Endothelial cell of umbilical vein (primary cell): ENCODE data around the gene PFDN4. TPM values are rescaled to one million over a fixed set of nuclear protein-coding genes. Genes with fewer than 3 reads are reported as not detected.

Experiments
- BruUV-seq: library from RNA; stranded (reverse); fragments of 400-500 nt; replicated peaks from 2 replicates; lab custom pipeline; 2021; lab: Mats Ljungman, UMichigan
- CTCF ChIA-PET: fragments of 300-600, 350-600 bp; sonication (Branson Sonifier 250); formaldehyde crosslinking; loops from one replicate; lab custom pipeline; 2021; ENCODE audit warnings: antibody characterized with exemption, inconsistent platforms; lab: Charles Lee
- POLR2A ChIA-PET: fragments of 300-600, 350-600 bp; sonication (Branson Sonifier 250); formaldehyde crosslinking; loops from one replicate; lab custom pipeline; 2021; ENCODE audit warnings: antibody characterized with exemption, inconsistent platforms; lab: Charles Lee
- DNase-seq: peaks from one replicate; pipeline ENCODE4 v3.0.0-alpha.2; 2011; ENCODE audit warnings: low read depth, low spot score
- FAIRE-seq: peaks from 2 replicates; lab custom pipeline; 2011; peaks lifted over from hg19 to GRCh38; lab: Jason Lieb, UNC
- H2AFZ ChIP-seq: 2 replicates; pipeline ENCODE4 v1.6.0; 2012; ENCODE audit warnings: low read depth, low read length, control low read depth, inconsistent platforms
- H3K27ac ChIP-seq: 2 replicates; pipeline ENCODE4 v1.5.1; 2011; ENCODE audit warnings: low read depth, mild to moderate bottlenecking, control low read depth, low read length, moderate library complexity; ENCODE audit not compliant: insufficient read depth
- H3K27me3 ChIP-seq, 2 experiments: 2 replicates each; pipeline versions ENCODE4 v1.6.0 to v1.6.1; 2011; ENCODE audit warnings: low read length in 2 of 2, mixed read lengths in 1 of 2; ENCODE audit not compliant: control insufficient read depth in 2 of 2, insufficient read depth in 2 of 2
- H3K36me3 ChIP-seq, 2 experiments: 2 replicates in 1 of 2; 3 replicates in 1 of 2; pipeline ENCODE4 v1.5.1; 2011; ENCODE audit warnings: low read length in 2 of 2, mild to moderate bottlenecking in 1 of 2, moderate library complexity in 1 of 2; ENCODE audit not compliant: control insufficient read depth in 2 of 2, insufficient read depth in 2 of 2; ENCODE audit errors: extremely low read depth in 1 of 2
- H3K4me1 ChIP-seq: 3 replicates; pipeline ENCODE4 v1.5.1; 2011; ENCODE audit warnings: mild to moderate bottlenecking, low read length; ENCODE audit not compliant: control insufficient read depth, insufficient read depth; ENCODE audit errors: extremely low read depth
- H3K4me2 ChIP-seq: 2 replicates; pipeline ENCODE4 v1.6.1; 2011; ENCODE audit warnings: low read length, control low read depth, mixed read lengths; ENCODE audit not compliant: insufficient read depth
- H3K4me3 ChIP-seq, 3 experiments: fragments of 200-600 bp in 1 of 3; sonication (generic), shearing (Covaris generic) in 1 of 3; replicated peaks in 1 of 3; 2 replicates each; pipeline ENCODE4 v1.5.1; 2011 to 2016; ENCODE audit warnings: control low read depth in 3 of 3, low read length in 3 of 3, mild to moderate bottlenecking in 2 of 3, inconsistent platforms in 1 of 3, low read depth in 1 of 3, moderate library complexity in 1 of 3; ENCODE audit not compliant: insufficient read depth in 1 of 3
- H3K79me2 ChIP-seq: 2 replicates; pipeline ENCODE4 v1.6.0; 2012; ENCODE audit warnings: low read length, inconsistent platforms; ENCODE audit not compliant: control insufficient read depth, insufficient read depth
- H3K9ac ChIP-seq: replicated peaks from 2 replicates; pipeline ENCODE3; 2011; ENCODE audit warnings: low read length, control low read depth; ENCODE audit not compliant: insufficient read depth; ENCODE audit errors: extremely low read depth
- H3K9me1 ChIP-seq: replicated peaks from 3 replicates; pipeline ENCODE4 v1.6.0; 2011; ENCODE audit warnings: mild to moderate bottlenecking, low read length; ENCODE audit not compliant: control insufficient read depth, insufficient read depth; ENCODE audit errors: extremely low read depth
- H3K9me3 ChIP-seq: replicated peaks from 2 replicates; pipeline ENCODE4 v1.5.1; 2012; ENCODE audit warnings: low read length, inconsistent platforms; ENCODE audit not compliant: control insufficient read depth, insufficient read depth
- H4K20me1 ChIP-seq: replicated peaks from 2 replicates; pipeline ENCODE3; 2011; ENCODE audit warnings: mild to moderate bottlenecking, low read length; ENCODE audit not compliant: control insufficient read depth, insufficient read depth; ENCODE audit errors: extremely low read depth
- CTCF ChIP-seq, 2 donors: IDR thresholded peaks; 1 replicate in 1 of 2; 2 replicates in 1 of 2; pipeline ENCODE4 v1.5.1; 2011; ENCODE audit warnings: low read length in 2 of 2, mild to moderate bottlenecking in 2 of 2, moderate library complexity in 2 of 2, control low read depth in 1 of 2, inconsistent platforms in 1 of 2, low read depth in 1 of 2; ENCODE audit not compliant: insufficient read depth in 1 of 2; ENCODE audit errors: extremely low read depth in 1 of 2
- EZH2 ChIP-seq: IDR thresholded peaks from 2 replicates; pipeline ENCODE4 v1.6.1; 2012; ENCODE audit warnings: borderline replicate concordance, low read depth, mild to moderate bottlenecking, moderate library complexity, low read length, inconsistent platforms; ENCODE audit not compliant: severe bottlenecking
- FOS ChIP-seq: IDR thresholded peaks from 2 replicates; pipeline ENCODE4 v1.6.1; 2011; ENCODE audit warnings: mild to moderate bottlenecking, low read length, moderate library complexity, borderline replicate concordance; ENCODE audit not compliant: insufficient read depth
- GATA2 ChIP-seq: IDR thresholded peaks from 2 replicates; pipeline ENCODE4 v1.7.0; 2011; ENCODE audit warnings: low read depth, mild to moderate bottlenecking, moderate library complexity, mixed read lengths, low read length; ENCODE audit not compliant: insufficient read length, insufficient read depth
- JUN ChIP-seq: IDR thresholded peaks from 2 replicates; pipeline ENCODE4 v1.6.1; 2011; ENCODE audit warnings: borderline replicate concordance, low read depth; ENCODE audit not compliant: insufficient read length, insufficient read depth
- MYC ChIP-seq: IDR thresholded peaks from one replicate; pipeline ENCODE4 v1.6.1; 2011; ENCODE audit warnings: mild to moderate bottlenecking, low read depth, low read length
- POLR2A ChIP-seq: IDR thresholded peaks from 2 replicates; pipeline ENCODE4 v1.6.1; 2012; ENCODE audit warnings: low read depth, mild to moderate bottlenecking, control low read depth, low read length
- POLR2AphosphoS5 ChIP-seq: IDR thresholded peaks from 2 replicates; pipeline ENCODE4 v1.6.1; 2012; ENCODE audit warnings: low read depth, mild to moderate bottlenecking, control low read depth, low read length, moderate library complexity; ENCODE audit not compliant: insufficient read depth
- dilution Hi-C: fragments of 300-500 bp; cut with MboI; formaldehyde crosslinking; loops from one replicate; pipeline ENCODE4 v1.15.0; 2019; ENCODE audit warnings: low sequenced_read_pairs; ENCODE audit not compliant: extremely low pct_ligation_motif_present
- intact Hi-C: fragments of 100-400 bp; cut with micrococcal nuclease; formaldehyde crosslinking; loops from one replicate; pipeline ENCODE4 v1.10.0; 2022
- polyA plus RNA-seq, 4 experiments: library from polyadenylated mRNA; depleted of rRNA in 3 of 4; stranded (reverse) in 3 of 4; unstranded in 1 of 4; fragments of >200 nt; gene quantifications; 2 replicates each; pipeline versions ENCODE4 v1.2.1 to v1.2.3, GENCODE V29; 2011 to 2012; ENCODE audit warnings: missing spikeins in 1 of 4
- total RNA-seq: library from RNA; stranded (reverse); gene quantifications from 2 replicates; pipeline ENCODE4 v1.2.3, GENCODE V29; 2021
- TF ChIP-seq, protein P1 (sequence below): IDR thresholded peaks from 2 replicates; pipeline ENCODE4 v1.6.1; 2011; ENCODE audit not compliant: insufficient read depth, insufficient read length

Gene PFDN4
- total and polyA plus RNA-seq, 2 donors (not counting 3 experiments of a cell fraction or from before 2014, with no cell fraction given), result 17.5 to 44.2 TPM

- DNase-seq (no peak), FAIRE-seq (no peak)
- Histone ChIP-seq H3K4me3 (no peak overlapping the region), H3K27me3 (no peaks in the 10 kb centered on the region), H3K9ac (no peak overlapping the region), H3K4me1 (no peaks in the 10 kb centered on the region), H3K9me1 (no peaks in the 10 kb centered on the region), H3K36me3 (no peaks in the 10 kb centered on the region), H3K9me3 (no peaks in the 10 kb centered on the region), H3K79me2 (no peaks in the 10 kb centered on the region), H2AFZ (no peak overlapping the region), H3K27ac (no peak overlapping the region), H3K4me2 (no peak overlapping the region), H4K20me1 (no peaks in the 10 kb centered on the region)
- intact Hi-C loops (no loop called here), dilution Hi-C loops (no loop called here)
- TF ChIP-seq GATA2, result no peak
- TF ChIP-seq EZH2, result no peak
- TF ChIP-seq JUN, result no peak
- TF ChIP-seq, protein P1, sequence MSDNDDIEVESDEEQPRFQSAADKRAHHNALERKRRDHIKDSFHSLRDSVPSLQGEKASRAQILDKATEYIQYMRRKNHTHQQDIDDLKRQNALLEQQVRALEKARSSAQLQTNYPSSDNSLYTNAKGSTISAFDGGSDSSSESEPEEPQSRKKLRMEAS, result no peak
- TF ChIP-seq FOS, result no peak
- no peak for TF ChIP-seq POLR2A
- TF ChIP-seq POLR2AphosphoS5, result no peak
- TF ChIP-seq MYC, result no peak
- TF ChIP-seq CTCF (IDR thresholded peaks at IDR 0.05; ENCODE audit: extremely low read depth in 1 of 2, insufficient read depth in 1 of 2, low read depth in 1 of 2, low read length in 2 of 2), result no peak
- CTCF ChIA-PET, result interaction anchor here (0.9 to 1.7 kb wide), 2 partner anchors 20 to 56 kb away, joined by 3 read pairs; no protein-coding TSS in a partner anchor
- POLR2A ChIA-PET, result no interaction called here
- BruUV-seq, result no TSS peak
Observed at GRCh38 chr20:54256202-54256601, 48.3 kb downstream of the PFDN4 start.
